Stimulated activated CD4-positive, alpha-beta T cell treated with anti-CD3 and anti-CD28 coated beads, Interleukin-4, amount 100 ng/mL, for 24 hours (primary cell): ENCODE measurements around the gene PCDH15.

ENCODE experiments used
- DNase-seq: peaks from one replicate; pipeline ENCODE4 v3.0.0-alpha.2; 2020

Gene PCDH15

DNA sequence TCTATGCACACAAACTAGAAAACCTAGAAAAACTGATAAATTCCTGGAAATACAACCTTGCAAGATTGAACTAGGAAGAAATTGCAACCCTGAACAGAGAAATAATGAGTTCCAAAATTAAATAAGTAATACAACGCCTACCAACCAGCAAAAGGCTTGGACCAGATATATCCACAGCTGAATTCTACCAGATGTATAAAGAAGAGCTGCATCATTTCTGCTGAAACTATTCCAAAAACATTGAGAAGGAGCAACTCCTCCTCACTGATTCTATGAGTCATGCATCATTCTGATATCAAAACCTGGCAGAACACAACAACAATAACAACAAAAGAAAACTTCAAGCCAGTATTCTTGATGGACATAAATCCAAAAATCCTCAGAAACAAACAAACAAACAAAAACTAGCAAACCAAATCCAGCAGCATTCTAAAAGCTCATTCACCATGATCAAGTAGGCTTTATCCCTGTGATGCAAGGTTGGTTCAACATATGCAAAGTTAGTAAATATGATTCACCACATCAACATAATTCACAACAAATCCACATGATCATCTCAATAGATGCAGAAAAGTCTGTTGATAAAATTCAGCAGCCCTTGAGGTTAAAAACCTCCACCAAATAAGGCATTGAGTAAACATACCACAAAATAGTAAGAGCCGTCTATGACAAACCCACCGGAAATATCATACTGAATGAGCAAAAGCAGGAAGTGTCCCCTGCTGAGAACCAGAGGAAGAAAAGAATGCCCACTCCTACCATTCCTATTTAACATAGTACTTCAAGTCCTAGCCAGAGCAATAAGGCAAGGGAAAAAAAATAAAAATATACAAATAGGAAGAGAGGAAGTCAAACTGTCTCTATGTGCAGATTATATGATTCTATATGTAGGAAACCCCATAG is 98.2 kb downstream of the PCDH15 start:
- DNase-seq, result no peak

DNA sequence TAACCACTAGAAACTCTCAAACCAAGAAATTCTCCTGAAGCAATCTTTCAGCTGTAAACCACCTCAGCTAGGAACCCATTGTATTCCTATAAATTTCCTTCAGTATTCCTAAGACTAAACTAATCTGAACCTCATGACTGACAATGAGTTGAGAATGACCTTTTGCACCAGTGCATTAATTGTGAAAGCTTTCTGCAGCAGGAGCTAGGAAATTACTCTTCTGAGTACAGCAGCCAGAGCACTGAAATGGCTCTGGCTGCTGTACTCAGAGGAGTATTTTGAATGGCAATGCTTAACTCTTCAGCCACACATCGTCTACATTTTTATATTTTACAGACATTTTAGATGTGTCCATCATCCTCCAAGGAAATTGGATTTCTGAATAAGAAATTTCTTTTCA is 109.7 kb downstream of the PCDH15 start:
- no peak for DNase-seq

DNA sequence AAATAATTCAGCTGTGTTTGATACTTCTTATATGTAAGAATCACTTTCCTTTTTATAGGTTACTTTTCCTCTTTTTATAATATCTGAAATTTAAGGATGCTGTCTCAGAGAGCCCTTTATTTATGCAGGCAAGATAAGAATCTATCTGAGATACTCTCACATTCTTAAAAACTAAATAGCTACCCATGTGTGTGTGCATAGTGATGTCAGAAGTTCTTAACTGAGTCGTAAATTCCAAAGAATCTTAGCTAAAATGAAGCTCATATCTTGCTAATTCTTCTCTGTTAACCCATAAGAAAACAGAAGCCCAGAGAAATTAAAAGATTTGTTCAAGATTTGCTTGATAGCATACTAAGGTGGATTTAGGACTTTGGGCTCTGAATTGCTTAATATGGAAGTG is 118.5 kb downstream of the PCDH15 start:
- DNase-seq, result no peak

DNA sequence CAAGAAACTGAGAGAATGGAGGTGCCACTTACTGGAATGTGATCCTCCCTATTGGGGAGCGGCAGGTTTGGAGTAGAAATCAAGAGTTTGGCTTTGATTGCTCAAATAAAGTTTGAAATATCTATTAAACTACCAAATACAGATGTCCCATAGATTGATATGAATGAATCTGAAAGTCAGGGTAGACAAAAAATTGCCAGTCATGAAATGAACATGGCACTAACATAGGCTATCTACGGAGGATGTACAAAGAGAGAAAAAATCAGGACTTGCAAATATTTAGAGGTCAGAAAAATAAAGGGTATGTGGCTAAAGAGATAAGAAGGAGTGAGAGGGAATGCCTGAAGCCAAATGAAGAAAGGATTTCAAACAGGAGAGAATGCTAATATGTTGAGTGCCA is 119.9 kb downstream of the PCDH15 start:
- no peak for DNase-seq

DNA sequence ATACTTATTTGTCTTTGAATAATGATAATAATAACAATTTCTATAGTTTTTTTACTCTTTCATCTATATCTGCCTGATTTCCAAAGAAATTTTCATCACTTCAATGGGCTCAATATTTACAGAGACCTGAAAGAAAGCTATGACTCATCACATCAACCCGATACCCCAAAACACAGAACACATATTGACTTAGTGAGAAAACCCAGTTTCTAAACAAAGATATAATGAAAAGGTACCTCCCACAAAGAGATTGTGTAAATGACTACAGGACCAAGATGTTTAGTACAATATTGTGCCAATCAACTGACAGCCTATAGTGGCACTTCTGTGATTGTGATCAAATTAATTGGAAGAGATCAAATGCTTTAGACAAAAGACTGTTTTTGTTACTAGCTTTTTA is 133.9 kb downstream of the PCDH15 start:
- no peak for DNase-seq

DNA sequence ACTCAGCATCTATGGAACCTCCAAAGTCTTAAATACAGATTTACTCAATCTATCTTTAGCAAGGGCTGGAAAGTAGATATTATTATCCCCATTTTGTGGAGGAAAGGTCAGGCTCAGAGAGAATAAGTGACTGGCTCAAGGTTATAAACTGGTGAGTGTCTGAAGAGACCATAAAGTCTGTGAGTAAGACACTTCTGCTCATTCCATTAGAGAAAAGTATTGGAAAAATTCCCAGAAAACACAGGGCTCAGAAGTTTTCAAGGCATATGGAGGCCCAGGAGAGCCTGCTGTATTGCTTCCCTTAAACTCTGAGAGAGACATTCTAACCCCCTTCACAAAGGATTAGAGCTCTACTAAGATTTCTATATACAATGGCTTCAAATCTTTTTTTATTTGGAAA is 134.8 kb downstream of the PCDH15 start:
- DNase-seq, result no peak

DNA sequence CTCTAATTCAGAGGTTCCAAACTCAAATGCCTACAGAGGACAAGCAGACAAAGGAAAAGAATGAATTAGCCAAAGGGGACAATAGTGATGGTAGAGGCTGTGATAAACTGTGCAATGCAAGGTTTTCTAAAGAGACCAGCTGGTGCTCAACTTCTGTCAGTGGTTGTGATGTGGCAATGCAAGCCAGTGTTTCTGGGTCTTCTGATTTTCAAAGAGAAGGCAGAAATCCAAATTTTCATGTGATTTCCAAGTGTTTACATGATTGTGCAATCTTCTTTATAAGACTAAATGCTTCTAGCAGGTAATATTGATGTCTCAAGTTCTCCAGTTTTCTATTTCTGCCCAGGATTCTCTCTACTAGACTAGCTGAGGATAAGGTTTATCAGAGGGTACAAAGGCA is 135.9 kb downstream of the PCDH15 start:
- DNase-seq, result no peak

DNA sequence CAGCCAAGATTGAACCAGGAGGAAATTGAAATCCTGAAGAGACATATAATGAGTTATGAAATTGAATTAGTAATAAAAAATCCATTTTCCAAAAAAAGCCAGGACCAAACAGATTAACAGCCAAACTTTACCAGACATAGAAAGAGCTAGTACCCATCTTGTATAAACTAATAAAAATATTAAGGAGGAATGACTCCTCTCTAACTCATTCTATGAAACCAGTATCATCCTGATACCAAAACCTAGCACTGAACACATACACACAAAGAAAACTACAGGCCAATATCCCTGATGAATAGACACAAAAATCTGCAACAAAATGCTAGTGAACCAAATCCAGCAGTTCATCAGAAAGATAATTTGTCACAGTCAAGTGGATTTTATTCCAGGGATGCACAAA is 140.6 kb downstream of the PCDH15 start:
- no peak for DNase-seq

DNA sequence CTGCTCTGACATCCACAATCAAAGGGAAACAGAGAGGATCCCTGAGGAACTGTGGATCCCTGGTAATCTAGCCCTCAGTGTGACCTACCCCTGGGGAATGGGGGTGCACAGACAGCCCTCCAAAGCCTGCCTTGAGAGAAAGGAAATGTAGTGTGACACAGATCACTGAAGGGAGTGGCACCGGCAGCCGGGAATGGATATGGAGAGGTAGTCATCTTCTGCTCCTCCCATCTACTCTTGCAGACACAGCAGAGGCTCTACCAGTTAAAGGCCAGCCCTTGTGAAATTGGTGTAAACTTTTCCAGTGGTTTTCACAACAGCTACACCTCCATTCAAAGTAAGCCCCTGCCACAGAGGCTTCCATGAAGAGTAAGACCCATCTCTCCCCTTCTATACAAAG is 144.4 kb downstream of the PCDH15 start:
- DNase-seq, result no peak

DNA sequence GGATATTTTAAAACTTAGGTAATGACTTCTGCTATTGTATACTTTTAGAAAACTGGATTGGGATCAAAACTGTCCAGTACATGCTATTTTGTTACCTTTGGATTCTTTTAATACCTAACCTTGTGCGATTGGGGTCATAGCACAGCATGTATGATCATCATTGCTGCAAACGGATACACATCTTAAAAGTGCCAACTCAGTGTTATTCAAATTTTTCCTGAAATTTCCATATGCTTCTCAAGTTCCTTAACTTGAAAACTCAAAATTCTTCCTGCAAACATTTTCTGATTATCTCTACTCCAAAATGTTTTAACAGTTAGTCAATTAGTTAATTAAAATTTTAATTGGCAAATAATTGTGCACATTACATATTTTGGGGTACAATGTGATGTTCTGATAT is 147.5 kb downstream of the PCDH15 start:
- DNase-seq, result no peak

DNA sequence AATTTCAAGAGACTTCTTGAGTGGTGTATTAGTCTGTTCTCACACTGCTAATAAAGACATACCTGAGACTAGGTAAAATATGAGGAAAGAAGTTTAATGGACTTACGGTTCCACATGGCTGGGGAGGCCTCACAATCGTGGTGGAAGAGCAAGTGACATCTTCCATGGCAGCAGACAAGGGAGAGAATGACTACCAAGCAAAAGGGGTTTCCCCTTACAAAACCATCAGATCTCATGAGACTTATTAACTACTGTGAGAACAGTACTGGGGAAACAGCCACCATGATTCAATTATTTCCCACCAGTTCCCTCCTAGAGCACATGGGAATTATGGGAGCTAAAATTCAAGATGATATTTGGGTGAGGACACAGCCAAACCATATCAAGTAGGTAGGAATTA is 150.5 kb downstream of the PCDH15 start:
- no peak for DNase-seq

DNA sequence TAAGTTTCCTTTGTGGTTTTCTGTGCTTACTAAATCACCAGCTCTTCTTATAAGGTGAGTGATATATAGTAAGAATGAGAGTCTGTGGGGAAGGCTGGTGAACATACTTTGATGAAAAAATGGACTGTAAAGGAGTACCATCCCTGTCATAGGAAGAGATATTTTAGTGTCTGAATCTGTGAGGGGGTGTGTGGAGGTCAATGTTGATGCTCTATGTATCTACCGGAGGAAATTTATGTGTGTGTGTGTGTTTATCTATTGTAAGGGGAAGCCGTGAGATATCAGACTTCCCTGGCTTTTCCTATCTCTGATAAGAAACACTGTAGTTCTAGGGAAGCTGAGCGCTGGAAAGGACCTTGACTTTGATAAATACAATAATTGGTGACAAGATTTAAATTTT is 179.0 kb downstream of the PCDH15 start:
- DNase-seq, result no peak

DNA sequence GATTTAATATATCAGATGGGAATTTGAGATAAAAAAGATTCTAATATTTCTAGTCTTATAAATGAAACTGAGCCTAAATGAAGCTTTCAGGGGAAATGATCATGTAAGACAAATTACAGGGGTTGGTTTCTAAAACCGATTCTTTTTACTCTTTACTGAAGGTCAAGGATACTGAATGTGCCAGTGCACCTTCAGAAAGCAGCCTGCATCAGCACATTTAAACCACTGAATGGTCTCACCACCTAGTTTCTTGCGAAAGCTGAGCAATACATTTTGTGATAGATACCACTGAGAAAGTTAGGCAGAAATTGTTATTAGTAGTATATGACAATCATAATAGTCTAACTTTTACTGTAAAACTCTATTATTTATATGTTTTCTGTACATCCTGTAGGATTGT is 180.7 kb downstream of the PCDH15 start:
- no peak for DNase-seq

DNA sequence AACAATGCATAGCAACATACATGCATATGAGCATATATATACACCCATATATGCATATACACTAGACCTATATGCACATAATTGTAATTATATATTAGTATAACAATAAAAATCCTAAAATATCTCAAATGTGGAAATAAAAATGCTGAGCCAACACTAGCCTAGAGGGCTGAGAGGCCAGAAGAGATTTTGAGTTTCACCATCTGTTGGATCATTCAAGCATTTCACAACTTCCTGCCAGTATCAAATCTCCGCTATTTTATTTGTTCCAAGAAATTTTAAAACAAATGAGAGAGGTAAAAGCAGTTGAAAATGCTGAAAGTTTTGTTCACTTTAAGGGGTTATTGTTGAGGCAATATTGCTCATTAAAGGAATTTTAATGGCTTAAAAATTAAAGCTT is 187.0 kb downstream of the PCDH15 start:
- DNase-seq, result no peak

DNA sequence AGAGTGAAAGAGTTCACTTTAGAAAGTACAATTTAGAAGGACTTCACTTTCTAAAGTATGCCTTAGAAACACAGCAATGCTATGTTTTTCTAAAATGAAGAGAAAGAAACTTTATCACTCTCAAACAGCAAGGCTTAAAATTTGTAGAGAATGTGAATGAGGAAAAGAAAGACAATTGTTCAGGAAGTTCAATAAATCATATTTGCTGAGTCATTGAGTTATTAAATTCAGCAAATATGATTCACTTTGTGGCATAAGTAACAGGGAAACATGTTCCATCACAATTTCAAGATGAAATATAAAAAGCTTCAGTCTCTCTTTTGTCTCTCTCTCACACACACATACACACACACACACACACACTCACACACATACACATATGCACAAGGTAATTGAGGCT is 187.9 kb downstream of the PCDH15 start:
- DNase-seq, result no peak

DNA sequence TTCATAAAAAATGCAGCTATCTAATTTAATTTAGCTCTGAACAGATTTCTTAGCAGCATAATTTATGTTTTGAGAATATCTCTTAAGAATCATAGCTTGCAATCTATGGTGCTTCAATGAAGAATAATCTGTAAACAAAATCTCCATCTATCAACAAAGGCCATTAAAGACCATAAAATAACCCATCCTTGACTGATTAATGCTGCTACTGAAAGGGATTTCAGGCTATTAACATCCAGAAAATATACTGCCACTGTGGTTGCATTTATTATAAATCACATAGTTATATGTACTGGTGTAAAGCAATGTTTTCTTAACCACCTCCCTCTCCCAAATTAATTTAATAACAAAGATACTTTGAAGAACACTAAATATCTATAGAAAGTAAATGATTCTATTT is 191.6 kb downstream of the PCDH15 start:
- DNase-seq, result no peak

DNA sequence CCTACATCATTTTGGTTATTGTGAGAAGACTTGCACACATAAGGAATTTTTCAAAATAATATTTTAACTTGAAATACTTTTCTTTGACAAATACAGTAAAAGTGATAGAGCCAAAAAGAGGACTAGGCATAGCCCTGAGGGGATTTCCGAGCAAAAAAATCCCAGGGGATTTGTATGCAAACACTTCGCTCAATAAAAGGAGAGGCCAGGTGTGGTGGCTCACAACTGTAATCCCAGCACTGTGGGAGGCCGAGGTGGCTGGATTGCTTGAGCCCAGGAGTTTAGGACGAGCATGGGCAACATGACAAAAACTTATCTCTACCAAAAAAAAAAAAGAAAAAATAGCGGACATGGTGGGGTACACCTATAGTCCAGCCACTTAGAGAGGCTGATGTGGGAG is 193.0 kb downstream of the PCDH15 start:
- no peak for DNase-seq

DNA sequence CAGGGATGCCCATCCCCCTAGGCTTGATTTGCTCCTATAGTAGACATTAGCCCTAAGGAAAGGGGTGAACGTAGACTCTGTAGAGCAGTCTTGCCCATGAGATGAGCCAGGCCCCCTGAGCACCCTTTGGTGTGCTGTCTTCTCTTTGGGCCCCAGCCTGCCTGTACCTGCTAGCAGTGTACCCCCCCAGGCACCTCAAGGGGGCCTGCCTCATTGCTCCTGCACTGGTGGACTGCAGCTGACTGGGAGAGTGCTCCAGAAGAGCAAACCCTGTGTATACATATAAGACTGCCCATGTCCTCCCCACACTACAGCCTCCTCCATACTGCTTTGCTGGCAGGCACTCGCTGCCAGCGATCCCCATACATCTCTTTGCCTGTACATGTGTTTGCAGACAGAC is 206.7 kb downstream of the PCDH15 start:
- DNase-seq, result no peak

DNA sequence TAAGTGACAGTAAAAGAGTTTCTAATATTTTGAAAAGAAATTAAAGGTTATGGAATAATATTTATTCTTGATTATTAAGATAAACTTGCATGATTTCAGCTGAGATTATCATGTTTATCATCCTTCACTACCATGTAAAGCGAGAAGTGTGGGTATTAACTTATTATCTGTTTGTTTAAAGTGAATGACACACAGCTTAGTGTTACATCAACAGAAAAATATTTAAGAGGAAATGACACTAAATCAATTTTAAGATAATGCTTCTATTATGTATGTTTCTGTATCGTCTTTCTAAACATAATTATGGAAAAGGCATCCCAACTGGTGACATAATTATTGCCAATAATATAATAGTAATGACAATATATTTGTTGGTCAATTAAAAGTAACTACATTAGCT is 213.1 kb downstream of the PCDH15 start:
- DNase-seq, result no peak

DNA sequence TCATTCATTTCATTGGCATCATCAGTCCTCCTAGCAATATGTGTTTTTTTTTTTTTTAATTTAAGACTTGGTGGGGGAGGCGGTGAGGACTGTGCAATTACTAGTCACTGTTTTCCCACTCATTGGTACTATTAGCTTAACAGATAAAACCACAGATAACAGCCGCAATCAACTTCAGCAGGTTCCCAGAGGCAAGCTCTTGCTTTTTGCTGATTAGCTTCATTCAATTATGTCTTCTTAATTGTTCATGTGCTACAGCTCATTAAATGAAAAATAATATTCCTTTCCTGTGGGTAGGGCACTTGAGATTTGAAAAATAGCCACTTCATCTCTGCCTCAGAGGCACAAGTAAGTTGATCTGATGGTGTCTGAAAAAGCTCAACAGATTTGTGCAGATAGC is 215.5 kb downstream of the PCDH15 start:
- DNase-seq, result no peak

DNA sequence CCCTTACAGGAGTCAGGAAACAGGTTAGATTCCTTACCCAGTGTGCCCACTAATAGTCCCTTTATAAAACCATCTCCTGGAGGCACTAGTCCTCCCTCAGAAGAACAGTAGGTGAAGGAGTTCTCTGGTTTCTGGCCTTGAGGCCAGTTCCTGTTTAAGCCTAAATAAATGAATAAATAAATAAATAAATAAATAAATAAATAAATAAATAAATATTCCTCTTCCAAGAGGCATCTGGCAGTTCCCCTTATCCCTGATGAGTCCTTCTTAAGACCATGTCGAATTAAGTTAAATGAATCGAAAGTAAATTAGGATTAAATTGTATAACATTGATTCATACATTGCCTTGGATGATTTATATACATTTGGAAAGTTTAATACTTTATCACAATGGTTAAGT is 223.3 kb downstream of the PCDH15 start:
- no peak for DNase-seq

DNA sequence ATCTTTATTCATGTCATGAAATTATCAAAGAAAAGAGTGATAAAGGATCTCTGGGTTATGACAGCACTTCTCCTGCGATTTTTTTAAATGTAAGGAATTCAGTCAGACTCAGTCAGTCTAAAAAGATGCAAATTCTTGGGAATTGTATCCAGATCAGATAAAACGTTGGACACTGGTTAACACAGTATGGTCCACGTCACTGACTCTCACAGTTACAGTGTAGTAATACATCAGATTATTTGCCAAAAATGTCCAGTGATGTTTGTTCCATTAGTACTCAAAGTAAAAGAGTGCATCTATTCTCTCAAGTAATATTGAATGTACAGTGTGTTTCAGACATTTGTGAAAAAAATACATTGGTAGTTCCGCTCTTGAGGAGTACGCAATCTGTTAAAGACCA is 224.5 kb downstream of the PCDH15 start:
- DNase-seq, result no peak

DNA sequence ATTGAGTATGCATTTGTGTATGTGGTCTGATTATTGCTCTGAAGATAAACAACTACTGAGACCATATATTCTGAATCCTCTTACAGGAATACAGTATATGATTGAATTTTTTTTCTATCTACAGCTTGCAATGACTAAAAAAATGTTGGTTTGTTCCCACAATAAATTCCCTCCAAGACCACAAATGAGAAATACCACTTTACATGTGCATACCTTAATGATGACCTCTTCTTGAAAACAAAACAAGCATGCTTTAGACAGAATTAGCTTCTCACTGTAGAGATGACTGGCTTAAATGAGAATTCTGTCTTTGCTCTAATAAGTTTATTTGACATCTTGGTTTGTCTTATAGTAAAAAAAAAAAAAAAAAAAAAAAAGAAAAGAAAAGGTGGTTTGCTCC is 241.5 kb downstream of the PCDH15 start:
- no peak for DNase-seq

DNA sequence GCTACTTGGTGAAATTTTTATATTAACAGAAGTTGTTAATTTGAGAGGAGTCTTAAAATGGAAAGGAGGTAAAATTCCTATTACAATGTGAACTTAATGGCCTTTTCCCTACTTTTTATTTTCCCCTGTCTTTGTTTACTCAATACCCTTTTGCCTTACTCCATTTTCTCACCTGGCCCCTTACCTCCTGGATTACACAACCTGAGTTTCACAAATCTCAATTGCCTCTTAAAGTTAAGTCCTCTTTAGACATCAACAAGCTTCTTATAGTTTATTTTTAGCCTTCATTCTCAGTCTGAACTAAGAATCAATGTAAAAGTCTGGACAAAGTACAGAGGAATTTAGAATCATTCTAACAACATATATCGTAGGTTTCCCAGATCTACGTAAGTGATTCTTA is 247.0 kb downstream of the PCDH15 start:
- DNase-seq, result no peak

DNA sequence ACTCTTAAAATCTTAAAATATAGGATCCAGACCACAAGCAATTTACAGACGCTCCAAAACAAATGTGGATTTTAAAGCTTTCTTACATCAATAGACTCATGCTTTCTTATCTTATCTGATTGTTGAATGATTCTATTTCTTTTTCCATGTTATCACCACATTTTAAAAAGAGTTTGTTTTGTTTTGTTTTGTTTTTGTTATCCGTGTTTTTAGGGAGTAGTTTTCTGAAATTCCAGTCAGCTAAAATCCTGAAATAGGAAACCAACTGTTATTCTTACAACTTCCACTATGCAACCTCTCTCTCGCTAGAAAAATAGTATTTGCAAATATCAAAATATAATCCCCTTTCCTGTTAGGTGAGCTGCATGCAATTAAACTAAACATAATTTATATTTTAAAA is 251.0 kb downstream of the PCDH15 start:
- no peak for DNase-seq
